ENCODE results near the gene SAMSN1. TPM values are rescaled to one million over a fixed set of nuclear protein-coding genes. Genes with fewer than 3 reads are reported as not detected.

SAMSN1 gene
- polyA plus RNA-seq, 1 experiment: not detected

DNA sequence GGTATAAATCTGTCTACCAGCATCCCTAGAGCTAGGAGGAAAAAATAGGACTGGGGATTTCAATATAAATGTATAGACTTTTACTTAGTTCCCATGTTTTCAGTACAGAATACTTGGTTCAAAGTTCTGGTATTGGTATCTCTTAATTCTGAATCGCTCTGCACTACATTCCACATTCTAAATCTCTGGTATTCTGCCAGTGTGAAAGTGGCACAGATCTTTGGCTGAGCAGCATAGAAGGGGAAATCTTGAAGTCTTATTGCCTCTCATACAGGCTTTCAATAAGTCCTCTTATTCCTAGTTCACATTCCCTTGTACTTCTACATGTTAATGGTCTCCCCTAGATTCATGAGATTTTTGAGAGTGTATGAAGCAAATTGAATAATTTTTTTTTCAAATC is 89.2 kb downstream of the SAMSN1 start:
- H3K27me3 ChIP-seq (ENCODE audit: control insufficient read depth, insufficient read depth, low read length): no peaks in the 10 kb centered on the region
- H3K4me3 ChIP-seq (ENCODE audit: low read depth, low read length): no peak overlapping the region
- H3K36me3 ChIP-seq (ENCODE audit: control insufficient read depth, insufficient read depth, low read length): no peaks in the 10 kb centered on the region
- ChIA-PET CTCF (no interaction called here), POLR2A (no interaction called here)
- no peak for DNase-seq (ENCODE audit: low read depth)
- TF ChIP-seq, protein P1, sequence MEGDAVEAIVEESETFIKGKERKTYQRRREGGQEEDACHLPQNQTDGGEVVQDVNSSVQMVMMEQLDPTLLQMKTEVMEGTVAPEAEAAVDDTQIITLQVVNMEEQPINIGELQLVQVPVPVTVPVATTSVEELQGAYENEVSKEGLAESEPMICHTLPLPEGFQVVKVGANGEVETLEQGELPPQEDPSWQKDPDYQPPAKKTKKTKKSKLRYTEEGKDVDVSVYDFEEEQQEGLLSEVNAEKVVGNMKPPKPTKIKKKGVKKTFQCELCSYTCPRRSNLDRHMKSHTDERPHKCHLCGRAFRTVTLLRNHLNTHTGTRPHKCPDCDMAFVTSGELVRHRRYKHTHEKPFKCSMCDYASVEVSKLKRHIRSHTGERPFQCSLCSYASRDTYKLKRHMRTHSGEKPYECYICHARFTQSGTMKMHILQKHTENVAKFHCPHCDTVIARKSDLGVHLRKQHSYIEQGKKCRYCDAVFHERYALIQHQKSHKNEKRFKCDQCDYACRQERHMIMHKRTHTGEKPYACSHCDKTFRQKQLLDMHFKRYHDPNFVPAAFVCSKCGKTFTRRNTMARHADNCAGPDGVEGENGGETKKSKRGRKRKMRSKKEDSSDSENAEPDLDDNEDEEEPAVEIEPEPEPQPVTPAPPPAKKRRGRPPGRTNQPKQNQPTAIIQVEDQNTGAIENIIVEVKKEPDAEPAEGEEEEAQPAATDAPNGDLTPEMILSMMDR (IDR thresholded peaks at IDR 0.05; ENCODE audit: insufficient read depth, low read depth, low read length): no peak

DNA sequence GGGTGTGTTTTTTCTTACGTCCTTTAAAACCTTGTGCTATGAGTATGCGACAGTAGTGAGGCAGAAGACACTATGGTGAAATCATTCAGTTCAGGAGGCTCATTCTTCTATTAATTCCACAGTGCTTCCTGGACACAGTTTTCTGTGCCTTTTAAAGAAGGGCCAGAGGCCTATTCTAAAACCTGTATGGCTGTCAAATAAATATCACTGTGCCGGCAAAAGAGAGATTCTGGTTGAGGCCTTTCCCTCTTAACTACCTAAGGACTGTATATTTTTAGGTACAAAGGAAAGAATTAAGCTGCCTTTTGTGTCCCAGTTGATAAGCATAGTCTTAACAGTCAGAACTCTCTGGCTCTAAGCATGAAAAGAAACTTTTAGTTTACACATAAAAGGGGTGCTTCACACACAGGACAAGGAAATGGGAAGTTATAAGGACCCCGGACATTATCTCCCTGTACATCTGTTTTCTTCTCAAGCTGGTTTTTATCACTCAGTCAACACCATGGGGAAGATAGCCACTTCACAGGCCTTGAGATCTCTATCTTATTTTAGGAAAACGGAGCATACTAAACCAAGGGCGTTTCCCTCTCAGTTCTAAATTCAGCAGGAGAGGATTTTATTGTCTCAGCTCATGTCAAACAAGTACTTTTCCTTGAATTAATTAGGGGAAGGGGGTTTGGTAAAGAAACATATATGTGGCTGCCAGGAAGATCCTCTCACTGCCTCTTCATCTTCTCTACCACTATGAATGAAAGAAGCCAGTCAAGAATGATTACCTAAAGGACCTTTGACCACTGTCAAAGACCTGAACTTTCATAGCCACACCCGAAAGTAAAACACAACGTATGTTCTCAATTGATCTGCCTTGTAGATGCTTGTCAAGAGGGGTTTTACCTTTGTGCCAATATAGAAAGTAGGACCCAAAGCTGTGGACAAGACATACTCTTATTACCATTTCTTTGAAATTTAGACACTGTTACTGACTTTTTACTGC is 91.8 kb downstream of the SAMSN1 start:
- no peak overlapping the region for H3K4me3 ChIP-seq (ENCODE audit: low read depth, low read length)
- H3K27me3 ChIP-seq (ENCODE audit: control insufficient read depth, insufficient read depth, low read length): no peaks in the 10 kb centered on the region
- ChIA-PET POLR2A (no interaction called here), CTCF (interaction anchor here (0.6 kb wide), 1 partner anchor 1029 kb away, joined by 3 read pairs; no protein-coding TSS in a partner anchor)
- no peak for DNase-seq (ENCODE audit: low read depth)
- TF ChIP-seq, protein P1 (IDR thresholded peaks at IDR 0.05; ENCODE audit: insufficient read depth, low read depth, low read length): no peak
- no peaks in the 10 kb centered on the region for H3K36me3 ChIP-seq (ENCODE audit: control insufficient read depth, insufficient read depth, low read length)

DNA sequence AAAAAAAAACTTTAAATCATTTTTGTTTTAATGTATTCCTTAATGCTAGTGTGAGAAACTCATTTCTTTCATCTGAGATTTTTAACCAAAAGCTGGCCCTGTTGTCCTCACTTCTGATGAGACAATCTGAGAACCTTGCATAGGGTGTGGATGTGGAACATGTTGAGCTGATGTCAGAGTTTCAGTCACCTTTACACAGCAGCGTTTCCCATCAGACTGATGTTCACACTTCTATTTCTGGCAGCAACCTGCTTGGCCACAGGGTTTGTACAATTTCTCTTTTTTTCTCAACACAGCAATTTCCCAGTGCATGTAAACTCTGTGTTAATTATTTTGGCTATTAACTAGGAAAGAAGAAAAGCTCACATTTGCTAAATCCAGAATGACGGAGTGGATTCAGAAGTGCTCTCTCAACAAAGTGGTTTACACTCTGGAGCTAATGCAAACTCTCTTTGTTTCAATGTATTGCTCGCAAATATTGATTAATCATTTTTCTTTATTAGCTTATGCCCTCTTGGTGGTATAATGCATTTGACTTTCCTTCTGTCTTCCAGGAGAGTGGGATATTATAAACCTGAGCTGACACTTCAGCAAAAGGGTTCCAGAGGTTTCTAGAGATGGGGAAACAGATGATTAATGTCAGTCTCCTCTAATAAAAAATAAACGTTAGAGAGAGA is 92.6 kb downstream of the SAMSN1 start:
- no peaks in the 10 kb centered on the region for H3K27me3 ChIP-seq (ENCODE audit: control insufficient read depth, insufficient read depth, low read length)
- ChIA-PET CTCF (interaction anchor here (0.6 kb wide), 1 partner anchor 1029 kb away, joined by 3 read pairs; no protein-coding TSS in a partner anchor), POLR2A (no interaction called here)
- H3K36me3 ChIP-seq (ENCODE audit: control insufficient read depth, insufficient read depth, low read length): no peaks in the 10 kb centered on the region
- no peak for DNase-seq (ENCODE audit: low read depth)
- H3K4me3 ChIP-seq (ENCODE audit: low read depth, low read length): no peak overlapping the region
- TF ChIP-seq, protein P1 (IDR thresholded peaks at IDR 0.05; ENCODE audit: insufficient read depth, low read depth, low read length): no peak

DNA sequence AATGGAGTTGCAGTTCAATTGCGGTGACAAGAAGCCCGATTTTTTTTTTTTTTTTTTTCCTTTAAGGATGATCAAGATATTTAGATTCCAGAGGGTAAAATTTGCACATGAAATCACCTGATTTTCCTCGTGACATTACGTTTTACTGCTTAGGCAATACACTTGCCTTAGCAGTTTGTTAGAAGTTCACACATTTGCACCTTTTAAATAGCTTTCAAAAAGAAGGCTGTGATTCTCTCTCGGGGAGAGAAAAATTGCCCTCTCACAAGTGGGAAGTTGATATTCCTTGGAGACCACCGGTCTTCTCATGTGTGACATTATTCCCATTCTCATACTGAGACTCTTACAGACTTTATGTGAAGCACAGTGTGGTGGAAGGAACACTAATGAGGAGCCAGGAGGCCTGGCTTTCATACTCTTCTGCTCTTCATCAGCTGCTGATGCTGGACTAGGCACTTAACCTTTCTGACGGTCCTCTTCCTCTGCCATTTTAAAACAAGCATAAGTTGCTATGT is 93.3 kb downstream of the SAMSN1 start:
- Histone ChIP-seq H3K4me3 (ENCODE audit: low read depth, low read length) (no peak overlapping the region), H3K36me3 (ENCODE audit: control insufficient read depth, insufficient read depth, low read length) (no peaks in the 10 kb centered on the region), H3K27me3 (ENCODE audit: control insufficient read depth, insufficient read depth, low read length) (no peaks in the 10 kb centered on the region)
- no peak for DNase-seq (ENCODE audit: low read depth)
- TF ChIP-seq, protein P1 (IDR thresholded peaks at IDR 0.05; ENCODE audit: insufficient read depth, low read depth, low read length): no peak
- POLR2A ChIA-PET: no interaction called here
- CTCF ChIA-PET: interaction anchor here (0.7 kb wide), 1 partner anchor 29 kb away, joined by 3 read pairs; no protein-coding TSS in a partner anchor
